GM12878 (cell line): ENCODE data around the gene AHNAK2. TPM values are rescaled to one million over a fixed set of nuclear protein-coding genes. Genes with fewer than 3 reads are reported as not detected.

Experiments used
- CEBPB ChIP-seq, 2 experiments: fragments of 150-350 bp in 1 of 2; IDR thresholded peaks; 2 replicates each; pipeline ENCODE4 v1.6.1; 2012 to 2014; ENCODE audit warnings: low read depth in 2 of 2, low read length in 2 of 2, borderline replicate concordance in 1 of 2, inconsistent platforms in 1 of 2
- CEBPZ ChIP-seq: fragments of 150-350 bp; IDR thresholded peaks from 2 replicates; pipeline ENCODE4 v1.6.1; 2016; ENCODE audit warnings: low read depth, low read length
- EED ChIP-seq: sonication (generic); IDR thresholded peaks from 2 replicates; pipeline ENCODE4 v1.6.1; 2016; ENCODE audit warnings: antibody characterized with exemption, low read depth
- IKZF1 ChIP-seq: fragments of 450-650 bp; conservative IDR thresholded peaks from 2 replicates; pipeline ENCODE4 v1.6.1; 2017; ENCODE audit warnings: antibody characterized with exemption, mild to moderate bottlenecking
- NFYA ChIP-seq: IDR thresholded peaks from 2 replicates; pipeline ENCODE4 v1.6.1; 2011; ENCODE audit warnings: low read depth, mild to moderate bottlenecking, low read length, improper control_type of control experiment, borderline replicate concordance
- NR2C1 ChIP-seq: fragments of 450-650 bp; IDR thresholded peaks from 2 replicates; pipeline ENCODE4 v1.6.1; 2017; ENCODE audit warnings: antibody characterized with exemption, mild to moderate bottlenecking, moderate library complexity
- PAX8 ChIP-seq: fragments of 450-650 bp; IDR thresholded peaks from 2 replicates; pipeline ENCODE4 v1.6.1; 2017; ENCODE audit warnings: mild to moderate bottlenecking, moderate library complexity
- PBX3 ChIP-seq: IDR thresholded peaks from 2 replicates; pipeline ENCODE4 v1.6.1; 2011; ENCODE audit warnings: mild to moderate bottlenecking, low read depth, low read length, moderate library complexity; ENCODE audit not compliant: insufficient replicate concordance
- POLR2A ChIP-seq: IDR thresholded peaks from 2 replicates; pipeline ENCODE4 v1.6.1; 2011; ENCODE audit warnings: low read depth, mild to moderate bottlenecking, low read length
- POLR2AphosphoS2 ChIP-seq: IDR thresholded peaks from 2 replicates; pipeline ENCODE4 v1.6.1; 2011; ENCODE audit warnings: low read depth, mild to moderate bottlenecking, low read length, improper control_type of control experiment, moderate library complexity
- SMAD5 ChIP-seq: IDR thresholded peaks from 2 replicates; pipeline ENCODE4 v1.6.1; 2016; ENCODE audit warnings: antibody characterized with exemption, low read depth
- polyA plus RNA-seq, 11 experiments: library from polyadenylated mRNA; depleted of rRNA in 4 of 11; unstranded in 6 of 11; stranded (reverse) in 5 of 11; fragments of >200 nt; fragmentation: Nextera tagmentation in 4 of 11; fragmentation: Illumina TruSeq in 1 of 11; extraction: Ambion mirVana in 4 of 11; extraction: Trizol in 1 of 11; gene quantifications; 1 replicate in 1 of 11; 2 replicates in 10 of 11; pipeline versions ENCODE4 v1.2.1 to v1.2.3, GENCODE V29; 2011 to 2016; ENCODE audit warnings: inconsistent platforms in 2 of 11, missing spikeins in 2 of 11, low read depth in 1 of 11
- total RNA-seq, 4 experiments: library from RNA; depleted of rRNA in 3 of 4; stranded (reverse); fragments of >200 nt in 3 of 4; fragmentation: Illumina TruSeq in 1 of 4; extraction: Trizol in 1 of 4; gene quantifications; 2 replicates each; pipeline versions ENCODE4 v1.2.1 to v1.2.3, GENCODE V29; 2013 to 2021
- TF ChIP-seq, protein P1 (sequence below): fragments of 450-650 bp; IDR thresholded peaks from 2 replicates; pipeline ENCODE4 v1.6.1; 2018; ENCODE audit warnings: borderline replicate concordance, mild to moderate bottlenecking; ENCODE audit not compliant: partially characterized antibody
- TF ChIP-seq, protein P2 (sequence below): fragments of 450-650 bp; IDR thresholded peaks from 2 replicates; pipeline ENCODE4 v1.6.1; 2017; ENCODE audit warnings: antibody characterized with exemption, mild to moderate bottlenecking, moderate library complexity
- TF ChIP-seq, protein P3 (sequence below): fragments of 450-650 bp; formaldehyde crosslinking; IDR thresholded peaks from 2 replicates; pipeline ENCODE4 v1.4.0; 2020; ENCODE audit warnings: mild to moderate bottlenecking, moderate library complexity

AHNAK2 gene
- total and polyA plus RNA-seq, 10 of the 15 experiments (the other 5 are each of a cell fraction or from before 2014, with no cell fraction given): 0.03 to 0.10 TPM; not detected in 8

GRCh38 chr14:105020815-105021655 lies 42.9 kb upstream of the AHNAK2 start, which contains the start of gene CDCA4 (continued):
- TF ChIP-seq, protein P1, sequence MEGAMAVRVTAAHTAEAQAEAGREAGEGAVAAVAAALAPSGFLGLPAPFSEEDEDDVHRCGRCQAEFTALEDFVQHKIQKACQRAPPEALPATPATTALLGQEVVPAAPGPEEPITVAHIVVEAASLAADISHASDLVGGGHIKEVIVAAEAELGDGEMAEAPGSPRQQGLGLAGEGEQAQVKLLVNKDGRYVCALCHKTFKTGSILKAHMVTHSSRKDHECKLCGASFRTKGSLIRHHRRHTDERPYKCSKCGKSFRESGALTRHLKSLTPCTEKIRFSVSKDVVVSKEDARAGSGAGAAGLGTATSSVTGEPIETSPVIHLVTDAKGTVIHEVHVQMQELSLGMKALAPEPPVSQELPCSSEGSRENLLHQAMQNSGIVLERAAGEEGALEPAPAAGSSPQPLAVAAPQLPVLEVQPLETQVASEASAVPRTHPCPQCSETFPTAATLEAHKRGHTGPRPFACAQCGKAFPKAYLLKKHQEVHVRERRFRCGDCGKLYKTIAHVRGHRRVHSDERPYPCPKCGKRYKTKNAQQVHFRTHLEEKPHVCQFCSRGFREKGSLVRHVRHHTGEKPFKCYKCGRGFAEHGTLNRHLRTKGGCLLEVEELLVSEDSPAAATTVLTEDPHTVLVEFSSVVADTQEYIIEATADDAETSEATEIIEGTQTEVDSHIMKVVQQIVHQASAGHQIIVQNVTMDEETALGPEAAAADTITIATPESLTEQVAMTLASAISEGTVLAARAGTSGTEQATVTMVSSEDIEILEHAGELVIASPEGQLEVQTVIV: no peak
- TF ChIP-seq PBX3 (peak; percentile 35), CEBPZ (no peak), PAX8 (no peak), CEBPB (IDR thresholded peaks at IDR 0.05; ENCODE audit: borderline replicate concordance in 1 of 2, low read depth in 2 of 2, low read length in 2 of 2) (no peak), SMAD5 (no peak), IKZF1 (peak; percentile 92), NFYA (no peak), POLR2AphosphoS2 (peak; percentile 69; the same call in 1 of the 2 replicates), EED (no peak), NR2C1 (0 out of 2 replicates have a peak, but pooled peaks have one; percentile 8), POLR2A (peak; percentile 87)
- TF ChIP-seq, protein P2, sequence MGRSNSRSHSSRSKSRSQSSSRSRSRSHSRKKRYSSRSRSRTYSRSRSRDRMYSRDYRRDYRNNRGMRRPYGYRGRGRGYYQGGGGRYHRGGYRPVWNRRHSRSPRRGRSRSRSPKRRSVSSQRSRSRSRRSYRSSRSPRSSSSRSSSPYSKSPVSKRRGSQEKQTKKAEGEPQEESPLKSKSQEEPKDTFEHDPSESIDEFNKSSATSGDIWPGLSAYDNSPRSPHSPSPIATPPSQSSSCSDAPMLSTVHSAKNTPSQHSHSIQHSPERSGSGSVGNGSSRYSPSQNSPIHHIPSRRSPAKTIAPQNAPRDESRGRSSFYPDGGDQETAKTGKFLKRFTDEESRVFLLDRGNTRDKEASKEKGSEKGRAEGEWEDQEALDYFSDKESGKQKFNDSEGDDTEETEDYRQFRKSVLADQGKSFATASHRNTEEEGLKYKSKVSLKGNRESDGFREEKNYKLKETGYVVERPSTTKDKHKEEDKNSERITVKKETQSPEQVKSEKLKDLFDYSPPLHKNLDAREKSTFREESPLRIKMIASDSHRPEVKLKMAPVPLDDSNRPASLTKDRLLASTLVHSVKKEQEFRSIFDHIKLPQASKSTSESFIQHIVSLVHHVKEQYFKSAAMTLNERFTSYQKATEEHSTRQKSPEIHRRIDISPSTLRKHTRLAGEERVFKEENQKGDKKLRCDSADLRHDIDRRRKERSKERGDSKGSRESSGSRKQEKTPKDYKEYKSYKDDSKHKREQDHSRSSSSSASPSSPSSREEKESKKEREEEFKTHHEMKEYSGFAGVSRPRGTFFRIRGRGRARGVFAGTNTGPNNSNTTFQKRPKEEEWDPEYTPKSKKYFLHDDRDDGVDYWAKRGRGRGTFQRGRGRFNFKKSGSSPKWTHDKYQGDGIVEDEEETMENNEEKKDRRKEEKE: no peak
- TF ChIP-seq, protein P3, sequence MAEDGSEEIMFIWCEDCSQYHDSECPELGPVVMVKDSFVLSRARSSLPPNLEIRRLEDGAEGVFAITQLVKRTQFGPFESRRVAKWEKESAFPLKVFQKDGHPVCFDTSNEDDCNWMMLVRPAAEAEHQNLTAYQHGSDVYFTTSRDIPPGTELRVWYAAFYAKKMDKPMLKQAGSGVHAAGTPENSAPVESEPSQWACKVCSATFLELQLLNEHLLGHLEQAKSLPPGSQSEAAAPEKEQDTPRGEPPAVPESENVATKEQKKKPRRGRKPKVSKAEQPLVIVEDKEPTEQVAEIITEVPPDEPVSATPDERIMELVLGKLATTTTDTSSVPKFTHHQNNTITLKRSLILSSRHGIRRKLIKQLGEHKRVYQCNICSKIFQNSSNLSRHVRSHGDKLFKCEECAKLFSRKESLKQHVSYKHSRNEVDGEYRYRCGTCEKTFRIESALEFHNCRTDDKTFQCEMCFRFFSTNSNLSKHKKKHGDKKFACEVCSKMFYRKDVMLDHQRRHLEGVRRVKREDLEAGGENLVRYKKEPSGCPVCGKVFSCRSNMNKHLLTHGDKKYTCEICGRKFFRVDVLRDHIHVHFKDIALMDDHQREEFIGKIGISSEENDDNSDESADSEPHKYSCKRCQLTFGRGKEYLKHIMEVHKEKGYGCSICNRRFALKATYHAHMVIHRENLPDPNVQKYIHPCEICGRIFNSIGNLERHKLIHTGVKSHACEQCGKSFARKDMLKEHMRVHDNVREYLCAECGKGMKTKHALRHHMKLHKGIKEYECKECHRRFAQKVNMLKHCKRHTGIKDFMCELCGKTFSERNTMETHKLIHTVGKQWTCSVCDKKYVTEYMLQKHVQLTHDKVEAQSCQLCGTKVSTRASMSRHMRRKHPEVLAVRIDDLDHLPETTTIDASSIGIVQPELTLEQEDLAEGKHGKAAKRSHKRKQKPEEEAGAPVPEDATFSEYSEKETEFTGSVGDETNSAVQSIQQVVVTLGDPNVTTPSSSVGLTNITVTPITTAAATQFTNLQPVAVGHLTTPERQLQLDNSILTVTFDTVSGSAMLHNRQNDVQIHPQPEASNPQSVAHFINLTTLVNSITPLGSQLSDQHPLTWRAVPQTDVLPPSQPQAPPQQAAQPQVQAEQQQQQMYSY (CRISPR knock-in tag): no peak
